GM21447 (cell line): ENCODE measurements around the gene ALG8.
"Not testable (repeated sequence)": the region's sequence is repeated elsewhere in the genome, so short reads cannot be mapped to it uniquely, and the experiment has no call there.

ENCODE experiments used
- ATAC-seq: cut with Tn5 transposase; IDR thresholded peaks from one replicate; pipeline ENCODE4 v1.9.1; 2021; ENCODE audit not compliant: unreplicated experiment

ALG8 gene

DNA sequence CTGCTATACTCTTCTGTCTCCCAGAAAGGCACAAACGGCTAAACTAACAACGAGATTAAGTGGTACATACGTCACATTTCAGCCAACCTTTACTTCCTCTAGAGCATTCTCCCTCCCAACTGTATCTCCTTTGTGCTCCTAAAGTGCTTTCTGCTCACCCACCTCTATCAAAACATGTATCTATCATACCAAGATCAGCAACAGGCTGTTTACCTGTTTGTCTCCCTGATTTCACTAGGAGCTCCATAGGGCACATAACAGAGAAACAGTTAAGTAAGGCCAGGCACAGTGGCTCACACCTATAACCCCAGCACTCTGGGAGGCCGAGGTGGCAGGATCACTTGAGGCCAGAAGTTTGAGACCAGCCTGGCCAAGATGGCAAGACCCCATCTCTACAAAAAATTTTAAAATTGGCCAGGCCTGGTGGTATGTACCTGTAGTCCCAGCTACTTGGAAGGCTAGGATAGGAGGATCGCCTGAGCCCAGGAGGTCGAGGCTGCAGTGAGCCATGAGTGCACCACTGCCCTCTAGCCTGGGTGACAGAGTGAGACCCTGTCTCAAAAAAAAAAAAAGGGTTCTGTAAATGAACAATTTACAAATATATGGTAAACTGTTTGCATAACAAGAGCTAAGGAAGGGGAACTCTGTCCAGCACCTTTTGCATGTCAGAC lies 62.6 kb downstream of the ALG8 start:
- no peak for ATAC-seq

DNA sequence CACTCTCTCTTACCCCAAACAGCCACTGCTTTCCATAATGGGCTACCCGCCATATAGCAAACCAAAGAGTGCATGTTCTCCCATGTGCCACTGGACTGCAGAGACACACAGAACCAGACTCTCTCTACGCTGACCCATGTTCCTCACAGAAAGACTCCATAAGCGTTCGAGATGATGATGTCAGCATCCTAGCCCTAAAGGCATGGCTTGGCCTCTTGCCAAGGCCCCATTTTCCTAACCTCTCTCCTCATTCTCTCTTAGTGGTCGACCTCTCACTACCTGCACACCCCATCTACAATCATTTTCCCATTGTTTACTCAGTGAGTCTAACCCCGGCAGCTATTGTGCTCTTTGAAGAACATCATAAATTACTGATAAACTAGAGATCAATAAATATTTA lies 64.7 kb downstream of the ALG8 start:
- no peak for ATAC-seq

DNA sequence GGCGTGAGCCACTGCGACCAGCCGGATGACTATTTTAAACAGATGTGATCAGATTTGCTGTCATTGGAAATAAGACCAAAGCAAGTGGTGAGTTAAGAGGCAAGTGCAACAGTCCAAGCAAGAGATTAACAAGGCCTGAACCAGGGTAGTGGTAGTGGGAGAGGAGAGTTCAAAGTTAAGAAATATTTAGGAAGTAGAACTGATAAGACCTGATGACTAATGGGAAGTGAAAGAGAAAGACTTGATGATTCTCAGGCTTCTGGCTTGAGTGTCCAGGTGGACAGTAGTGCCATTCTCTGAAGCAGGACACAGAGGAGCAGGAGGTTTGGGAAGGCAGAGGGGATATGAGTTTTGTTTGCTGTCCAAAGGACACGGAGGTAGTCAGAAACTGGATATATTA lies 67.0 kb downstream of the ALG8 start:
- ATAC-seq = no peak

DNA sequence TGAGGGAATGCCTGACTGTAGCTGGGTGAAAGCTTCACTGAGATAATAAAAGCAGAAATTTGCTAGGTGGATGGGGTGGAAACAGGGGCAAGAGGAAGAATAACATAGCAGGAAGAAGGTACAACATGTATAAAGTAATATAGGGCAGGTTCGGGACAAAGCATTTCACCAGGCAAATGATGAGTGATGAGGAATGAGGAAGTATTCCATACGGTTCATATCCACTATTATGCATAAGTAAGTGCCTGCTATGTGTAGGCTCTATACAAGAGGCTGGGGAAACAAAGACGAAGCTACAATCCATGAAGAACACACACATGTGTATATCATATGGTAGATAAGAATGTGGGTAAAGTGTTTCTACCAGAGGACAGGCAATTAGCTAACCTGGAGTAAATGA lies 67.7 kb downstream of the ALG8 start:
- ATAC-seq = no peak

DNA sequence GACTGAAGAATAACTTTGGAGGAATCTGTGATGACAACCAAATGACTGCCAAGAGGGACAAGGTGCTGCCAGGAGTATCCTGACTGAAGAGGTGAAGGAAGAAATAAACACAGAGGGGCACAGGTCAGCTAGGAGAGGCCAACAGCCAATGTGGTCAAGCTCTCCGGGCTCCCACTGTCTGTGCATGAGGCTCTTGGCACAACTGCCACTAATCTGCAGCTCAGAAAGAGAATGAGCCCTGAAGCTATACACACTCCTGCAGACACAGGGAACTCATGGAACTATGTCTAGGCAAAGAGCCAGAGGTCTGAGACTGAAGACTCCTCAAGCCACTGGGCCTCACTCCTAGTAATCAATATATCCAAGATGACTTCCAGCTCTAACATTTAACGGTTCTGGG lies 68.8 kb downstream of the ALG8 start:
- no peak for ATAC-seq

DNA sequence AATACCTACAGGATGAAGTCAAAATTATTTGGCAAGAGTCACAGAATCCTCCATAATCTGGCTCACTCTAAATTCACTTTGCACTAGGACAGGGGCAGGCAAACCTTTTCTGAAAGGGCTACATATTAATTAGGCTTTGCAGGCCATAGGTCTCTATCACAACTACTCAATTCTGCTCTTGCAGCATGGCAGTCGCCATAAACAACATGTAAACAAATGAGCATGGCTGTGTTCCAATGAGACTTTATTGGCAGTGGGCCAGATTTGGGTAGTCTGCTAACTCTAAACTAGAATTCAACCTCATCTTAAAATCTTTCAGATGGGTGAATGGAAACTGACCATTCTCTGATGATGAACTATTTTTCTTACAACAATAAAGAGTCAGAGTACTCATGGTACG lies 70.0 kb downstream of the ALG8 start:
- ATAC-seq = no peak

DNA sequence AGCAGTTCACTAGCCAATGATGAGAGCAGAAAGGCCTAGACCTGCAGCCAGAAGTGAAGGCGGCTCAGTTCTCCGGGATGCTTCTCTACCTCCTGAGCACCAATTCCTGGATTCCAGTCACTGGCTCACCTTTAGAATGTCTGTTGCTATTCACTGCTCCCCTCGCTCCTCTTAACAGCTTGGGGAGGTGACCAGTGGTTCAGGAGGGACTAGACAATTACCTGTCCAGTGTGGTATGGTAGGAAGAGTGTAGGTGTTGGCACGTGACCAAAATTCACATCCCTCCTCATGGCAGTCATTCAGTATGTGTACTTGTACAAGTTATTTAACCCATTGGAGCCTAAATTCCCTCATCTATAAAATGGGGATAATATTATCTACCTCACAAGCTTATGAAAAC lies 71.7 kb downstream of the ALG8 start:
- no peak for ATAC-seq

DNA sequence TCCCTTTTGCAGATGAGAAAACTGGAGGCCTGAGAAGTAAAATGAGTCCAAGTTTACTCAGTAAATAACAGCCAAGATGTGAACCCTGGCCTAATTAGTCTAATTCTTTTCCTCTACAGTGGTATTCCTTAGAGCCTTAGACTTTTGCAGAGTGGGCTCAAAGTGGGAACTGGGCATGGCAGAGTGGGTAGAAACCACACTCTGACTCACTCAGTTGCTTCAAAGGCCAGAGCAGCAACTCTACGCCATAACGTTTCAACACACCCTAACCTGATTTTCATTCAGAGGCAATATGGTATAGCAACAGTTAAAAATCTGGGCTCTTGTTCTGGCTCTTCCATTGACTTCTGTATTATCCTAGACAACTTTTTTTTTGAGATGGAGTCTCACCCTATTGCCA lies 73.0 kb downstream of the ALG8 start:
- no peak for ATAC-seq

DNA sequence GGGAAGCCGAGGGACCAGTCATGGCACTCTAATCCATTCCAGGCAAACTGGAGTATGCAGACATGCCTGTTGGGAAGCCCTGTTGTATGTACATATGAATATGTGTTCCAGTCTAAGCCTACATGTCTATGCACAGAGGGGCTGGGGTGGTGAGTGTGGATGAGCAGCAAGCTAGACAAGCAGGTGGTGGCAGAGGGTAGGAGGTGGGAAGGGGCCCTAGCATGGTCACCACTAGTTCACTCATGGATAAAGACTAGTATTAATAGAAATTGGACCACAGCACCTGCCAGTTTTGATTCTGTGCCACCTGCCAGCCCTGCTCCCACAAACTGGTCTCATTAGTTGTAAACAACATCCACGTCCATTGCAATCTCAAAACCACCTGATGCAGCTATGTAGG lies 74.2 kb downstream of the ALG8 start:
- no peak for ATAC-seq

DNA sequence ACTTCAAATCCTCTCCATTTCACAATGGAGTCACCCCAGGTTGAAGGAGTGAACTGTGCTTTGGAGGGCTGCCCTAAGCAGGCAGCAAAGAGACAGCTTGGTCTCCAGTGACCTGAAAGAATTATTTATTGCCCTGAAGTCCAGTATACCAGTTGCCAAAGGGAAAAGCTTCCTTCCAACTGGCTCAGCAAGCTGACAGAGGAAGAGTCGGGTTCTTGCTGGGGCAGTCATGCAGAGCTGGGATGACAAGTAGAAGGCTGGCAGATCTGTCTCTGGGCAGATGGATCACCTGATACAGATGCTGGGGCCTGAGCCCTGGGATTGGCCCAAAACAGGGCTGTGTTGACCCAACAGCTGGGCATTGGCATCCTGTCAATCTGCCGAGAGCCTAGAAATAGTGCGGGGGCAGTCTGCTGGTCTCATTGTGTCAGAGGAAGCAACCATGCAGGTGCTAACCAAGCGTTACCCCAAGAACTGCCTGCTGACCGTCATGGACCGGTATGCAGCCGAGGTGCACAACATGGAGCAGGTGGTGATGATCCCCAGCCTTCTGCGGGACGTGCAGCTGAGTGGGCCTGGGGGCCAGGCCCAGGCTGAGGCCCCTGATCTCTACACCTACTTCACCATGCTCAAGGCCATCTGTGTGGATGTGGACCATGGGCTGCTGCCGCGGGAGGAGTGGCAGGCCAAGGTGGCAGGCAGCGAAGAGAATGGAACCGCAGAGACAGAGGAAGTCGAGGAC lies 75.8 kb downstream of the ALG8 start, which contains the start of gene THRSP:
TSS of gene THRSP (plus strand) at position 422 of the 742 bp plus-strand sequence. CDS start at position 443, 21 bp downstream.
- ATAC-seq = no peak

DNA sequence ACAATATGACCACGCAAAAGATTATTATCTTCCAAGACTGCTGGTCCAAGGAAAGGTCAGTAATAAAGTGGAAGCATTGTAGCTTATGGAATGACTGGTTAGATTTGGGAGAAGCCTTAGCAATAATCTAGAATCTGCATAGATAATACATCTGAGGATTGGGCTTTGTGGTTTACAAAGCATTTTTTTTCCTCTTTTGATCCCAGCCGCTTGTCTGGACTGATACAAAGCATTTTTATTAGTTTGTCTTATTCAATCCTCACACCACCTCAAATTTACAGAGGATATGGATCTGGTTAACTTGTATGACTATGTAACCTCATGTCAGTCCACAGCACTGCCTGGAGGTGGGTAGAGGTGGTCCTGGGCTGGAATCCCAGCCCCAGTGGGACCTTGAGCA lies 76.8 kb downstream of the ALG8 start:
- ATAC-seq = no peak

DNA sequence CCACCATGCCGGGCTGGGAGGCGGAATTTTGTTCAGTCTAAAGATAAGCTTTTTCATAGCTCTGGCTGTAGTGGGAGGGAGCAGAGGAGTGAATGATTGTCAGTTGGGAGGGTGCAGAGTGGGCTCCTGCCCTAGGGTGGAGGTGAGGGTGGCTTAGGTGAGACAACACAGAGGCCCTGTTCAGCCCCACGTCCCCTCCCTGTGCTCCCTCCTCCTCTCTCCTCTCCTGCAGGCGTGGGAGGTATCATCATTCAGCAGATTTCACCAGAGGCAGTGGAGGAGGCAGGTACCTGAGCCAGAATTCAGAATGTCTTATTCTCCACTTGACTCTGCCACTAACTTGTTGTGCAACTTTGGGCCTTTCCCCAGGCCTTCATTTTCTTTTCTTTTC lies 77.5 kb downstream of the ALG8 start:
- ATAC-seq = no peak

DNA sequence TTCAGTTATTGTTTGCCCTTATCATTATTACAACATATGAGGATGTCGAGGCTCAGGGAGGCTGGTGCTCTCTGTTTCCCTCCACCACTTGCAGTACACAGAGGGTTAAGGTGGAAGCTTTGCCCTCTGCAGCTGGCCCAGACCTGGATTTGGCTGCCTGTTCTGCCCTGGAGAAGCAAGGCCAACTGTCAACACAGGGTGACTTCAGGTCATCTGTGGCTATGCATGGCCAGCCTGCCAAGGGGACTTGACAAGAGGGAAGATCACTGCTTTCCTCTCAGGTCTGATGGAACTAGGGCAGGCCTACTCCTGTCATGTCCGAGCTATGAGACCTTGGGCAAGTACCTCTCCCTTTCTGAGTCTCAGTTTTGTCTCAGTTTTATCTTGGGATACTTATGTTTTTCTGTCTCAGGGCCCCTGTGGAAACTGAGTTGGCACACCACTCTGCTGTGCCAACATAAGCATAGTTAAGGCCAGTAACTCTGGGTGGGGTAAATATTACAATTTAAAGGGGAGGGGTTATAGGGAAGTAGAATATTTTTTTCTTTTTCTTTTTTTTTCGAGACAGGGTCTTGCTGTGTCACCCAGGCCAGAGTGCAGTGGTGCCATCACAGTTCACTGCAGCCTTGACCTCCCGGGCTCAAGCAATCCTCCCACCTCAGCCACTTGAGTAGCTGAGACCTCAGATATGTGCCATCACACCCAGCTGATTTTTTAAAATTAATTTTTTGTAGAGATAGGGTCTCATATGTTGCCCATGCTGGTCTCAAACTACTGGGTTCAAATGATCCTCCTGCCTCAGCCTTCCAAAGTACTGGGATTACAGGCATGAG lies 78.1 kb downstream of the ALG8 start:
- no peak for ATAC-seq

DNA sequence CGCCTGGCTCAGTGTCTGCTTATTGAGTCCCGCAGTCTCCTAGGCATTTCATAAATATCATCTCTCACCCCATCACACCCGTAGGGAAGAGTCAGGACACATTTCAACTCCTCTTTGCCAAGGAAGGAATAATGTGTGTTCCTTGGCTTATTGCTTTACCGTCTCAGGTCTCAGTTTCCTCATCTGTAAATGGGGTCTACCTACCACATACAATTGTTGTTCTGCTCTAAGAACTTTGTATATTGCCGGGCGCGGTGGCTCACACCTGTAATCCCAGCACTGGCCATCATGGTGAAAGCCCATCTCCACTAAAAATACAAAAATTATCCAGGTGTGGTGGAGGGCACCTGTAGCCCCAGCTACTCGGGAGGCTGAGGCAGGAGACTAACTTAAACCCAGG lies 78.9 kb downstream of the ALG8 start:
- no peak for ATAC-seq

DNA sequence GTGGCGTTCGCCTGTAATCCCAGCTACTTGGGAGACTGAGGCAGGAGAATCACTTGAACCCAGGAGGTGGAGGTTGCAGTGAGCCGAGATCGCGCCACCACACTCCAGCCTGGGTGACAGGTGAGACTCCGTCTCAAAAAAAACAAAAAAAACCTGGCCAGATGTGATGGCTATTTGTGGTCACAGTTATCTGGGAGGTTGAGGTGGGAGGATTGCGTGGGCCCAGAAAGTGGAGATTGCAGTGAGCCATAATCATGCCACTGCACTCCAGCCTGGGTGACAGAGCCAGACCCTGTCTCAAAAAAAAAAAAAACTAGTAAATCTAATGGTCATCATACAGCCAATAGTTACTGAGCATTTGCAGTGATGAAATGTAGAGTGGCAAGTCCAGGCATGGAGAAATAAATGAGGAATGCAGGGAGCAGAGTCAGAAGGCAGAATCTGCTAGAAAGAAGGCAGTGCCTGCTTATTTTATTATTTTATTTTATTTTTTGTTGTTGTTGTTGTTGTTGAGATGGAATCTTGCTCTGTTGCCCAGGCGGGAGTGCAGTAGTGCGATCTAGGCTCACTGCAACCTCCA lies 79.6 kb downstream of the ALG8 start:
- not testable (repeated sequence) for ATAC-seq

DNA sequence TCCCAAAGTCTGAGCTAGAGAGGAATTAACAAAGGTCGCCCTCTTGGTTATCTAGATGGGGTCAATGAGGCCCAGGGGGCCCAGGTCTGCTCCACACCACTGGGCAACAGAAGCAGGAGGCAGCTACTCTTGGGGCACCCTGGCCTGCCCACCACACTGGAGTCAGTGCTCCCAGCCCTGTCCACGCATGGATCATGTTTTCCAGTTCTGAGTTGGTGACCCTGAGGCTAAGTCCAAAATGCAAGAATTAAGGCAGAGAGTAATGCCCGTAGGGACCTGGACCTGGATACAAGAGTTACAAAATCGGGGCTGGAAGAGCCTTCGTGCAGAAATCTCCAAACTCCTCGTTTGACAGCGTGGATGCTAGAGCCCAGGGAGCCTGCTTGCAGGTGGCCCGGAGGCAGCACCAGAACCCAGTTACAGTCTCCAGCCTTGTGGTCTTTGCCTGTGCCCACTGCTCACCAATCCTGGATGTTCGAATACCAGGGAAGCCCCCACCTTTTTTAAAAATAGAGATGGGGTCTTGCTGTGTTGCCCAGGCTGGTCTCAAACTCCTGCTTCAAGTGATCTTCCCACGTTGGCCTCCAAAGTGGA lies 81.9 kb downstream of the ALG8 start:
- ATAC-seq = no peak

DNA sequence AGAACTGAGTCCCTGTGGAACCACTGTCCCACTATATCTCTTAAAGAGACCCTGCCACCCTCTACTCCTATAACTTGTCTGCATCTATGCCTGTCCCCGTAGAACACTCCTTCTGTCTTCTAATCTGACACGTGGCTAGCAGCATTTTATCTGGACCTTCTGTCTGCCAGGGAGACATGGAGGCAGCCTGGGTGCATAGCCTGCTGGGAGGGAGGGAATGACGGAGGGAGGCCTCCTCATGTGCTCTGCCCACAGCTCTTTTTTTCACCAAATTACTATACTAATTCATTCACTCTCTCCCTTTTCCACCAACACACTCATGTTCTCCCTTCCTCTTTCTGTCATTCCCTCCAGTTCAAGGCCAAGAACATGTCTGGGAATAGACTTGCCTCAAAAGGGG lies 83.3 kb downstream of the ALG8 start:
- no peak for ATAC-seq

DNA sequence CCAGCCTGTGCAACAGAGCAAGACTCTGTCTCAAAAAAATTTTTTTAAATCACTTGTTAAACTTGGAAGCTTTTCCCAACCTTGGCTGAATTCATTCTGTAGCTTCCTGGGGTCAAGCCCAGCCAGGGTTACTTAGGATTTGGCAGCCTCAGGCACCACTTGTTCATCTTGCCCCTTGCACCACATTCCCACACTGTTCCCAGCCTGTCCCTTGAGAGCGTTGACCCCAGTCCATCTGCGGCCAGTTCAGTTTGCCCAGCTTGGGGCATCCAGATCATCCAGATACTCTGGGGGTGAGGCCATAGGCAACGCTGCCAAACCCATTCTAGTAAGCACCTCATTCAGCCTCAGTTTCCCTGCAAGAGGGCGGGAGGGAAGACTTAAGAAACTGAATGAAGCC lies 84.5 kb downstream of the ALG8 start:
- ATAC-seq = no peak

DNA sequence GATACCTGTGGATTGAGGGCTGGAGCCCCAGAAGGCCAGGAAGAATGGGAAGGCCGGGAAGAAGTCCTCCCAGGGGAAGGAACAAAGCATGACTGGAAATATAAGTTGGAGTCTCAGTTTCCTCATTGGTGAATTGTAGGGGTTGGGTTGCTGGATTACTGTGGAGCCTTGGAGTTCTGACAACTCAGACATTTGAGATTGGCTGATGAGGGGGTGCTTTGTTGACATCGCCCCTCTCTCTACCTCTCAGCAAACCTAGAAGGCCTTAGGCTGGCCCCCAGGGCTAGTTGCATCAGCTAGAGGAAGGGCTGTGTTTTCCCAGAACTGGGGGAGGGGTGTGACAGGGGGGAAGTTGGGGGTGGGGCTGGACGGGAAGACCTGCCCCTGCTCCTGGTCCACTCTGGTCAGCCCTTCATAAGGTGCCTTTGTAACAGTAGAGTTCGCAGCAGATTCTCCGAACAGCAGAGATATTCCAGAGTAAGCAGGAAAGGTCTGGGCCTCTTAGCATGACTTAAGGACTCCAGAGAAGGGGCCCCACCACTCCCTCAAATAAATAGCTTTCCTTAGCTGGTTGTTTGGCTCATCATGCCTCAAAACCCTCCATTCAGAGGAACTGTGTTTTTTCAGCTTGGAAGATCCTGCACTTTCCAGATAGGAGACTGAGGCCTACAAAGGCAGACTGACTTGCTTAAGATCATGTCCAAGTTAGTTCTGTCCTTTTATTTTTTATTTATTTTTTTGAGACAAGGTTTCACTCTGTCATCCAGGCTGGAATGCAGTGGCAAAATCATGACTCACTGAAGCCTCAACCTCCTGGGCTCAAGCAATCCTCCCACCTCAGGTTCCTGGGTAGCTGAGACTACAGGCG lies 88.2 kb downstream of the ALG8 start:
- ATAC-seq = no peak
